ENCODE data around the gene GFI1B. TPM values are rescaled to one million over a fixed set of nuclear protein-coding genes. Genes with fewer than 3 reads are reported as not detected.

Gene GFI1B
- total and polyA plus RNA-seq, 2 of the 4 experiments (the other 2 are of a cell fraction): 0.02 TPM; not detected in 1

GRCh38 chr9:132970324-132971062 is 8.0 kb upstream of the GFI1B start:
- H2BK5ac ChIP-seq (ENCODE audit: low read depth, low read length, poor library complexity, severe bottlenecking): no peak overlapping the region
- H3K27me3 ChIP-seq (ENCODE audit: control insufficient read depth, insufficient read depth, low read length): peaks cover 37% of the 10 kb centered on the region
- no peak overlapping the region for H3K9ac ChIP-seq (ENCODE audit: low read depth, low read length)
- no peak overlapping the region for H3K23ac ChIP-seq (ENCODE audit: low read depth, low read length)
- intact Hi-C loops (cut with micrococcal nuclease): loop anchor here (5.0 kb wide), 1 partner anchor 68 kb away; no protein-coding TSS in a partner anchor
- H3K27ac ChIP-seq (ENCODE audit: insufficient read depth, low read length): no peak overlapping the region
- 57% methylated on average over 3 of the region's 16 CpGs; no CpG with 5 or more reads in 1 of the 2 experiments for WGBS, 2 experiments (ENCODE audit: extremely low coverage in 2 of 2, insufficient read length in 1 of 2)
- no peak overlapping the region for H2AK5ac ChIP-seq (ENCODE audit: low read depth, low read length)
- no peaks in the 10 kb centered on the region for H4K20me1 ChIP-seq (ENCODE audit: insufficient read depth, low read length)
- H3K9me1 ChIP-seq (ENCODE audit: insufficient read depth, low read length): no peaks in the 10 kb centered on the region
- H2AFZ ChIP-seq (replicated peaks; ENCODE audit: low read length, poor library complexity): peak overlapping the region; percentile 33
- in situ Hi-C loops (cut with MboI; ENCODE audit: low sequenced_read_pairs): no loop called here
- no peaks in the 10 kb centered on the region for H3K36me3 ChIP-seq (ENCODE audit: control insufficient read depth, insufficient read depth, low read length)
- H3K4me1 ChIP-seq (ENCODE audit: control insufficient read depth, insufficient read depth, low read length): no peaks in the 10 kb centered on the region
- ATAC-seq (ENCODE audit: low read depth) (no peak), DNase-seq (no peak)
- POLR2A ChIA-PET (ENCODE audit: unreplicated experiment): no interaction called here
- no peaks in the 10 kb centered on the region for H3K79me1 ChIP-seq (ENCODE audit: low read depth in 1 of 2, low read length in 2 of 2)
- BruUV-seq (replicated peaks): no TSS peak
- CTCF ChIA-PET: no interaction called here
- dilution Hi-C loops (cut with HindIII; ENCODE audit: low sequenced_read_pairs, unreplicated experiment): no loop called here
- no peak overlapping the region for H3K56ac ChIP-seq (ENCODE audit: extremely low read depth, insufficient read depth, low read length)
- H2AK9ac ChIP-seq (replicated peaks; ENCODE audit: low read depth, low read length, poor library complexity): no peak overlapping the region
- no peak overlapping the region for H4K8ac ChIP-seq (ENCODE audit: low read depth in 2 of 2, low read length in 2 of 2)
- no peak overlapping the region for H3K4ac ChIP-seq (ENCODE audit: low read depth, low read length)
- no peak overlapping the region for H3K14ac ChIP-seq (replicated peaks; ENCODE audit: low read depth, low read length)
- H3K9me3 ChIP-seq (ENCODE audit: control insufficient read depth, insufficient read depth, low read length): no peaks in the 10 kb centered on the region
- H3K4me2 ChIP-seq (ENCODE audit: low read depth, low read length): no peak overlapping the region
- H4K91ac ChIP-seq (ENCODE audit: insufficient read depth, low read depth, low read length): no peak overlapping the region
- no peak overlapping the region for H4K5ac ChIP-seq (ENCODE audit: low read depth, low read length)
- no peak overlapping the region for H2BK15ac ChIP-seq (ENCODE audit: low read depth, low read length)
- TF ChIP-seq MAZ (IDR thresholded peaks at IDR 0.05; ENCODE audit: borderline replicate concordance, low read depth, low read length) (no peak), USF2 (IDR thresholded peaks at IDR 0.05; ENCODE audit: low read depth, low read length) (no peak), FOS (IDR thresholded peaks at IDR 0.05; ENCODE audit: low read depth, low read length) (no peak), CTCF (conservative IDR thresholded peaks at IDR 0.05; ENCODE audit: low read depth, low read length) (no peak), RFX5 (IDR thresholded peaks at IDR 0.05; ENCODE audit: low read depth, low read length) (no peak)
- no peak overlapping the region for H3K4me3 ChIP-seq (ENCODE audit: insufficient read depth, low read depth, low read length)
- H2BK120ac ChIP-seq (ENCODE audit: low read depth, low read length): no peak overlapping the region
- H2BK20ac ChIP-seq (ENCODE audit: low read depth, low read length): no peak overlapping the region
- H3K18ac ChIP-seq (ENCODE audit: low read depth, low read length): no peak overlapping the region

Data from IMR-90 (cell line).